GM19438 (cell line): ENCODE measurements around the gene PTPRM.

ENCODE experiments used
- ATAC-seq: cut with Tn5 transposase; IDR thresholded peaks from one replicate; pipeline ENCODE4 v1.9.1; 2021; ENCODE audit warnings: low read depth; ENCODE audit not compliant: unreplicated experiment

The PTPRM gene

DNA sequence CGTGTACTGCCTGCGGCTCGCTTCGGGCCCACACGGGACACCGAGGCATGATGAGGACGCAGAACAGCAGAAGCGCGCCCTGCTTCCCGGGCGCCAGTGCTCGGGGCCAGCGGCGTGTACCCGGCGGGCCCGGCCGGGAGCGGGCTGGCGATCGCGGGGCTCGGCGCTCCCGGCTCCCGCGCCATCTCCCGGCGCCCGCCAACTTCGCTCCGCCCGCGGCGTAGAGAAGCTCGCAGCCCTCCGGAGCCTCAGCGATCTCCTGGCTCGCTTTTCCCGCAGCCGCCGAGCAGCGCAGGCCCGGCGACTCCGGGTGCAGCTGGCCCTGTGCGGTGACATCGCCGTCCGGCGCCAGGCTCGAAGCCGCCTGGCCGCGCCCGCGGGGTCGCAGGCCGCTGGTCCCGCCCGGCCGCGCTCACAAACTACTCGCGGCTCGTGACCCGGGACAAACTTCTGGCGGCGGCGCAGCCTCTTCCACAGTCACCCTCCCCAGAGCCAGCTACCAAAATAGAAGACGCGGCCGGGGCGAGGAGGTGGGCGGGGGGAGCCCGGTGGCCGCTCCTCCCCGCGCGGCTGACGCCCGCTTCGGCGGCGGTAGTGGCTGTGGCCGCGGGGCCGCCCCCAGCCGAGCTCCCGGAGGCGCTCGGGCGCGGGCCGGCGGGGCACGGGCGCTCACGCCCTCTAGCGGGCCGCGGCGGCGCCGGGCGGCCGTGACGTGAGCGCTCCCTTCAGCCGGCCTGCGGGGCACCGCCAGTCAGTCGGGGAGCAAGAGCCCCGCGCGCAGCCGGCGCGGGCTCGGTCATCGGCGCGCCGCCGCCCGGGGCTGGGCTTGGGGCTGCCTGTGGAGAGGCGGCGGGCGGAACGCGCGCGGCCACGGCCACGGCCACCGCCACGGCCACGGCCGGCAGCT lies at the start of gene PTPRM:
PTPRM (plus strand) TSS at position 750 of the 907 bp plus-strand sequence. CDS start 503 bp downstream, outside the sequence.
- ATAC-seq, result peak; percentile 91

DNA sequence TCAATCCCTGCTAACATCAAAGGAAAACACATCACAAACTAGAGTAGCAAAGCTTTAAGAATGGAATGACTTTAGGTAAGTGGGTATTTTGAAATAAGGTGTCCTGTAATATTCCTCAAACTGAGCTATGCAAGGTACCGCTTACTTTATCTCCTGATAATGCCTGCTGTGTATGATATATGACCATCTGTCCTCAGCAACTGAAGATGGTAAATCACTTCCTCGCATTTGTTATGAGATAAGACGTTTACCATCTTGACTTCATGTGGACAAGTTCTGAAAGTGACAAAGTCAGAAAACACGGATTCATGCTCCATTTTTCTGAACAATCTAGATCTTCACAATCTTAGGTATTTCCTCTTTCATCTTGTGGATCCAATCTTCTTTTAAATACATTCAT lies 49.3 kb upstream of the PTPRM start:
- ATAC-seq, result no peak

DNA sequence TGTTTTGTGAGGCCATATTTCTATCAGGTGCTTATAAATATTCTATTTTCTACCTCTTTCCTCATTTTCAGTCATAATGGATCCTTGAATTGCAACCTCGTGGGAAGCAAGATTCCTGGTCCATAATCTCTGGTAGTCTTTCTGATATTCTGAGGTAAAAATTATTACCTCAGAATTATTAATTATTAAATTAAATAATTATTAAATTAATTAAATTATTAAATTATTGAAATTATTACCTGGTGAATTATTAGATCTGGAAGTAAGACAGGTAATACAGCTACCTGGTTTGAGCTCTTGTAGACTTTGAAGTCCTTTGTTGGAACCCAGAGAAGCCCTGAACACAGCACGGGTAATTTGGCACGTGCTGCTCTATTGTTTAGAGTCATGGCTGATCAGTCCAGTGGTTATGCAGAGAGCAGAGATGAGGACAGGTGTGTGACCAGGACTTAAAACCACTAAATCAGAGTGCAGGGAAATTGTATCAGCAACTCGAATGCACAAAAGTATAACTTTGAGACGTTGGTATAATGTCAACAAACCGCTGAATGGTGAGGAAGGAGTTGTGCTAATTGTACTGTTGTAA lies 46.8 kb upstream of the PTPRM start:
- no peak for ATAC-seq

DNA sequence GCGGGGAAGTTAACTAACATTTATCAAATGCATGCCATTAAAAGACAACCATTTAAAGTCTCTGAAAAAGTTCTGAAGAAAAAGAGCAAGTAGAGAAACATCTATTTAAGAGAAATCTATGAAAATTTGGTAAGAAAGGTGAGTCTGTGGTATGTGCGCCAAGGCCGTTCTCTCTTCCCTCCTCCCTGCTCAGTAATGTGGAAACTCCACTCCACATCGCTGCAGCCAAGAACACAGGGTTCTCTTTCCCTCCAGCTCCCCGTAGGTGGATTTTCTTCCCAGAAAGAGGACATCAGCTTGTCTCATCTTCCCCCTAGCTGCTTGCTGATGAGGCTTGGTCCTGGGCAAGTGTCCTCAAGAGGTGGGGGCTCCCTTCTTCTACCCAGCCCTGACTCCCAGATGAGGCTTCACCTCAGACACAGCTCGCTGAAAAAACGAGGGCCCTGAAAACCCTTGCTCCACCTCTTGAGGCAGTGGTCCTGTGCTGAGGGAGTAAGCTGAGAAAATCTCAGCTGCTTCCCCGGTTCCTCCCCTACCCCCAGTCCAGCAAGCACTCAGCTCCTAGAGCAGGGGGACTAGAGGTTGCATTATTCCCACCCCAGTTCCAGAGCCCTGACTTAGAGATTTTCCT lies 45.8 kb upstream of the PTPRM start:
- ATAC-seq, result no peak

DNA sequence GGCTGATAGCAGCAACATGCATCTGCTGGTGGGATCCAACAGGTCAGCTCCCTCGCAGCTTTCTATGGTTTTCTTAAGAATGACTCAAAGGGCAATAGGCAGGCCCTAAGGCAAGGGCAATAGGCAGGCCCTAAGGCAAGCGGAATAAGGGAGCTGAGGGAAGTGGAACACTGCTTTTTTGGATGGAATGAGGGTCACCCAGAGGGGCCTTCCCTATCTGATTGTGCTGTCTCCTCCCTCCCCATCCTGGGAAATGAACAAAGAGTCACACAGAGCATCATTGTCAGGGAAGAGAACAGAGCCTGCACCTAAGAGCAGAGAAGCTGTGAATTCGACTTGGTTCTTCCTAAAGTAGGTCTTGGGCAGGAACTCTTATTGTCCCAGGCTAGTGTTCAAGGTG lies 43.3 kb upstream of the PTPRM start:
- ATAC-seq, result no peak

DNA sequence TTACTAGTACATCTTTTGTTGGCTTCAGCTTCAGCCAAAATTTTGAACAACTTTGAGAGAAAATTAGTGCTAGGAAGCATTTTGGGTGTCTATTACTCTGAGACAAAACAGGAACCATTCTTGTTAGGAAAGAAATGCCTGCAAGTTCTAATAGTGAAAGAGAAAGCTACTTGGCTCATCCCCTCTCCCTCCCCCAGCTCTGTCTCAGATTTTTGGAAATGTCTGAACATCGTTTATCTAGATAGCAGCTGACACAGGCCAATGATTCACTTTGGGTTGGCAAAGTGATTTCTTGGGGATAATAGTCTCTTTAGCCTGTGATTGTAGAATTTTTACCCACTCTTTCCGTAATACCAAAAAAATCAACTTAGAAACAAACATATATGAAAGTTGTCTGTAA lies 42.3 kb upstream of the PTPRM start:
- no peak for ATAC-seq

DNA sequence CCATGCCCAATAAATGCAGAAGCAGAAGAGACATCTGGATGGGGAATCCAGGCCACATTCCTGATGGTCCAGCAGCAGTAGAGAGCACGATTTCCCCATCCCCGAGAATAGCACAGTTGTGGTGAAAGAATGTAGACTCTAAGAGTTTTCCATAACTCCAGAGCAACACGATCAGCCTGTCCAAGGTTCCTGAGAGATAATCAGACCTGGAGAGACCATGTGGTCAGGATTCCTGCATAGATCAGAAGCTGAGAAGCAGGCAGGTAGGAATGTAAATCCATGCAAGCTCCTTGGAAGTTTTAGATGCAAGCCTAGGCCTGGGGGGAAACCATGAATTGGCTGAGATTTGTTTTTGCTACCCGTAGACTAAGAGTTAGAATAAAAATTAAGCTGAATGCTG lies 34.2 kb upstream of the PTPRM start:
- no peak for ATAC-seq

DNA sequence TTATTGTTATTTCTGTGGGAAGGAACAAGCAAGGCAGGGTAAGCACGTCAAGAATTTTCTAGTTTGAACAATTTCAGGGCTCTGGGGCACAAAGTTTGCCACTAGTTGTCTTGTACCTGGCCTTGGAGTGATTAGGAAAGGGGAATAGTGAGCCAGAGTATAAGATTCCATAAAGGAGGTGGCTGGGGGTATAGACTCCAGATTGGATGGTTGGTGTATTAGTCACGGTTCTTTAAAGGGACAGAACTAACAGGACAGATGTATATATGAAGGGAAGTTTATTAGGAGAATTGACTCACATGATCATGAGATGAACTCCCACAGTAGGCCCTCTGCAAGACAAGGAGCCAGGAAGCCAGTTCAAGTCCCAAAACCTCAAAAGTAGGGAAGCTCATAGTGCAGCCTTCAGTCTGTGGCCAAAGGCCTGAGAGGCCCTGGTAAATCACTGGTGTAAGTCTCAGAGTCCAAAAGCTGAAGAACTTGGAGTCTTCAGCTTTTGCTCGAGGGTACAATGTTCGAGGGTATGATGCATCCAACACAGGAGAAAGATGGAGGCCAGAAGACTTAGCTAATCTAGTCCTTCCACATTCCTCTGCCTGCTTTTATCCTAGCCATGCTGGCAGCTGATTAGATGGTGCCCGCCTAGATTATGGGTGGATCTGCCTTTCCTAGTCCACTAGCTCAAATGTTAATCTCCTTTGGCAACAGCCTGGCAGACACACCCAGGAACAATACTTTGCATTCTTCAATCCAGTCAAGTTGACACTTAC lies 31.5 kb upstream of the PTPRM start:
- no peak for ATAC-seq

DNA sequence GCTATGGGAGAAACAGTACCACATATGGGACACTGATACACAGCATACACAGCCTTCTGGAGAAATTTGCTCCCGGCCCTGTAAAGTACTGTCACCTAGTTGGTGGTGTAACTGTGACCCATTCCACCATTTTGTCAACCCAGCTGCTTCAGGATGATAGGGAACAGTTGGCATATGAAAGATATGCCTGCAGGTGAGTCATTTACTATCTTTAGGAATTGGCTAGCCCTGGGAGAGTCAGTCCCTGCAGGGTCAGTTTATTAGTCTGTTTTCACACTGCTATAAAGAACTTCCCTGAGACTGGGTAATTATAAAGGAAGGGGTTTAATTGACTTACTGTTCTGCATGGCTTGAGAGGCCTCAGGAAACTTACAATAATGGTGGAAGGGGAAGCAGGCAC lies 30.0 kb upstream of the PTPRM start:
- ATAC-seq, result no peak

DNA sequence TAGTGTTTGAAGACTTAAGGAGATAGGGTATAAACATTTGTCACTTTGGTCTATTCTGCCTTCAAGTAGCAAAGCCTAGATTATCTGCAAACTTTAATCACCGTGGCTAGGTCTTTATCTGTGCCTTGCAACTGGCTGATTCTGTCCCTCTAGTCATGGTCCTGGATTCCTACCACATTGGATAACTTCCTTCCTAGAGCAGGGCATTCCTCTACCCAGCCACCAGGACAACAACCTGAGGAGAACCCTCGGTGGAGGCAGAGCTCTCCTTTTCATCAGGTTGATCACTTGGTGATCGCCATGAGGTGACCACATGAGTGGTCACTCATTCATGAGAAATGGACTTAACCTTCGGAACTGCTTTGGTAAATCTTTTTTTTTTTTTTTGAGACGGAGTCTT lies 25.3 kb upstream of the PTPRM start:
- ATAC-seq, result no peak

DNA sequence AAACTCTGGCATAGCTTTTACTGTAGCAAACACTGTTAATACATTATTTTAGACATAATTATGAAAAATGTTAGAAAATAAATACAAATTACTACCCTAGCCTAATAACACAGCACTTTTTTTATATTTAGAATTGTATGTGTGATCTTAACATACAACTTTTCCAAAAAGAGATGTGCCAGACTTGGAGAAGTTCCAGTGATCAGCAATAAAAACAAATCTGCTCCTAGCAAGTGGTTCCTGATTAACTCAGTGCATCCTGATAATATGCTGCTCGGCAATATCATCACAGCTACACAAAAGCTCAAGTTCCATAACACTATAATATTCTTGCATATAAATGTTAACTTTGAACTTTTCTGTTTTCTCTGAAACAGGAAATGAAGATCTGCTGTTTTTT lies 22.4 kb upstream of the PTPRM start:
- no peak for ATAC-seq

DNA sequence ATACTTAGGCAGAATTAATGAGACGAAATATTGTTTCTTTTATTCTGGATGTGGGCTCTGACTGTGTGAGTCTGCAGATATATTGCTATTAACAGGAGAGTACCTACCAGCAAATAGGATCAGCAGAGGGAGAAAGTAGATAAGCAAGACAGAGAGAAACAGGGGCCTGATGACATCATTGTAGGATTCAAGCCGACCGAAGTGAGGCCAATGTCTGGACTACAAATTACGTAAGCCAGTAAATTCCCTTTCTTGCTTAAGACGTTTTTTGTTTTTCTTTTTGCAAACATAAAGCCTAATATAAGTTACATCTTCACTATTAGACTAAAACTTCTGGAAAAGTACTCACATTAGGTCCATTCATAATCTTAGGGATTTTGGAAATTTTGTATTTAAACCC lies 21.4 kb upstream of the PTPRM start:
- ATAC-seq, result no peak

DNA sequence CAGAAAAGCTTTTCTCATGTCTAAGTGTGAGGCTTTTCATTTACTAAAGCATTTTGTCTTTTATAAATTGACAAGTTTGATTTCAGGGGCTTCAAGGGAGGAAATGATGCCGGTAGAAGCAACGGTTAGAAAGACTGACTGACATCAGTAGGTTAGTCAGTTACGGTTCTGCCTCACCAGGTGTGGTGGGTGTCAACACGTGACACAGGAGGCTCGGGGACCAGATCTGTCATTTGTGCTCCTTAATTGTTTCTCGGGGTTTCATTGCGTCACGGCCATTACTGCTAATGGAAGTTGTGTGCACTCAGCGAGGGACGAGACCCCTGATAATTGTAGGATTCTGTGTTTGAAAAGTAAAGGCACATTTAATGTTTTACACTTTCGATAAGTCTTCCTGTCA lies 18.9 kb upstream of the PTPRM start:
- no peak for ATAC-seq

DNA sequence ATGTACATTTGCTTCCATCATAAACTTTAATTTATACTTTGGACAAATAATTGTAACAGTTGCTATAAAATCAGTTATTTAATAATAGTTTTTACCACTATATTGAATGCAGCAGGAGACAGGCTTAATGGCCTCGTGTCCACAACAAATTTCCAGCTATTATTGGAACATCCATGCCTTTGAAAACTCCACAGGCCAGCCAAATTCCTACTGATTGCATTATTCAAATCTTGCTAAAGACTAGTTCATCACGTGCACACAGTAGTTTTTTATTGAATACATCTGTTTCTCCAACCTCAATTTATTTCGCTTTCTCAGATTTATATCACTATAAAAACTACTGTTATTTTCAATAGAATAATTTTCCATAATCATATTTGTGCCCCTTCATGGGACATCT lies 18.4 kb upstream of the PTPRM start:
- ATAC-seq, result no peak

DNA sequence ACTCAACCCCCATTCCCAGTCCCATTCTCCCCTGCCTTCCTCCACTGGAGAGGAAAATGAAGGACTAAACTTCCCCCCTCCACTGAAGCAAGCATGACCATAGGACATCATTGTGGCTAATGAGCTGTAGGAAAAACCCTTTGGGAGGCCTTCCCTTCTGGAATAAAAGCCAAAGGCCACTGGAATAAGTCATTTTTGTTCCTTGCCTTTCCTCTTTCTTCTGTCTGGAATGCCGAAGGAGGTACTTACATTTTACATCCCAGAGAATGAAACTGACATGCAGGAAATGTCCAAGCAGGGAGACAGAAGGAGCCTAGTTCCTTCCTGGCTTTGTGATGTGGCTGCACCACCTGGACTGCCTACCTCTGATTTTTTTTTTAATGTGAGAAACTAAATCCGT lies 9.1 kb upstream of the PTPRM start:
- no peak for ATAC-seq

DNA sequence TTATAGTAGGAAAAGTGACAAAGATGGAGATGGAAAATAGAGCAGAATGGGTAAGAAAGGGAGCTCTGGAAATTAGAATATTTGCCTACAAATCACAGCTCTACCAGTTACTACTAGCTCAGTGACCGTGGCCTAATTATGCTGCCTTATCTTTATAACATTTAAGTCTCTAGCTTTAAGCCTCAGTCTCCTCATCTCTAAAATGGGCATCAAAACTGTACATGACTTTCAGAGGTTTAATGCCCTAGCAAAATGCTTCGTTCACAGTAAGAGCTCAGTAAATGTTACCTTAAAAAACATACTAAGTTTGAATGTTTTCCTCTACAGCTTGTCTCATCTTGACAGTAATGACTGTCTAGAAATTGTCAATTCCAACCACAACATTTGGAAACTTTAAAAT lies 8.3 kb upstream of the PTPRM start:
- ATAC-seq, result no peak

DNA sequence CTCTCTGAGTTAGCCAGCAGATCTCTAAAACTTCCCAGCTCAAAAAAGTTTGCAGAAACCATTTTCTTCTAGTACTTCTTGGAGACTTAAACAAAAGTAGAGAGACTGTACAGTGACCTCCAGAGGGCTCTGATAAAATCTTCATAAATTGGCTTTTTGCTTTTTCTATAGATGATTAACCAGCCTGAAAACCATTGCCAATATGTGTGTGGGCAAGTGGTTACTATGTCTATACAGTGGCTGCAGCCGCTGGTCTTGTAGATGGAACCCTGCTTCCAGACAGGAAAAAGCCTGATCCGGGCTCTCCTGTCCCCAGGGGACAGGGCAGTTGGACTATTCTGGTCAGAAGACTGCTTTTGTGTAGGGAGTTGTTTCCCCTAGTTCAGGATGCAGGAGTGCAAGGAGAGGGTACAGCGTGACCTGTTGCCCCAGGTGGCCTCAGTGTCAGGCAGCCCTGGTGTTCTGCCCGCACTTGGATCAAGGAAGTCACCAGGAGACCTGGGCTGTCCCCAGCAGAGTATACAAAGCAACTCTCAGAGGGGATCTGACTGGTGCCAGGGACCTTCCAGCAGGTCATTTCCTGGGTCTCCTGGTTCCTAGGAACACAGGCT lies 7.3 kb upstream of the PTPRM start:
- ATAC-seq, result no peak

DNA sequence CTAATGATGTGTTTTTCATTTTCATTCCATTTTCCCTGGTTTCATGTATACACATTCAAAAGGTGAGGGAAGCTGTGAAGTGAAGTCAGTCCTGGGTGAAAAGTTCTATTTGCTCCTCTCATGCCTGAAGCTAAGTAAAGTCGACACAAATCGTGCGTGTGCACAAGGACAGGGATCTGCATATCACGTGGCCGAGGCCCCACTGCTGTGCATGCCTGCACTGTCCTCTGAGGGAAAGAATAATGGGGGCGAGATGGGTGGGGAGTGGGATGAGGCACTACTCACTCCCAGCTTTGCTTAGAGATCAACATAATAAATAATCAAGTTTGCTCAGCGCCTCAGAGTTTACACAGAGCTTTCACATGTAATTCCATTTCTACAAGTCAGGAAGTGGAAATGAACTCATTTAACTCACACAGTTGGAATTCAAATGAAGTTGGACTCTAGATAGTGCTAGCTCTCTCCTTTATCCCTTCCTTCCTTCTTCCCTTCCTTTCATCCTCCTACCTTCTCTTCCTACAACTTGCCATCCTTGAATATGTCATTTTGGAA lies 5.1 kb upstream of the PTPRM start:
- no peak for ATAC-seq

DNA sequence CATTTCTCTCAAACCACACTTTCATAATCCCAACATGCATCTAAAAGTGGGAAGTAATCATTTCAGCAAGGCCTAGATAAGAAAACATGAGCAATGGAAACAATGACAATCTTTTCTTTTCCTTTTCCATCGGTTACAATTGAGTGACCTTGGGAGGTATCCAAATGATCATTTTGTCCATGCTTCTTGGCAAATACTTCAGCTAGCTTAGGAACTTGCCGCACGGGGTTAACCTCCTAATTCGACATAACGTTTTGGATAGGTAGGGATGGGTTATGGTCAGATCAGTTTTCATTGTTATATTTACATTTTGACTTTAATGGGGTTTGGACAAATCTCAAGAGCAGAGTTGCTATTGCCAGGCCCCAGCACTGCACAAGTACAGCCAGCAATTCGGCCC lies 4.6 kb upstream of the PTPRM start:
- ATAC-seq, result no peak

DNA sequence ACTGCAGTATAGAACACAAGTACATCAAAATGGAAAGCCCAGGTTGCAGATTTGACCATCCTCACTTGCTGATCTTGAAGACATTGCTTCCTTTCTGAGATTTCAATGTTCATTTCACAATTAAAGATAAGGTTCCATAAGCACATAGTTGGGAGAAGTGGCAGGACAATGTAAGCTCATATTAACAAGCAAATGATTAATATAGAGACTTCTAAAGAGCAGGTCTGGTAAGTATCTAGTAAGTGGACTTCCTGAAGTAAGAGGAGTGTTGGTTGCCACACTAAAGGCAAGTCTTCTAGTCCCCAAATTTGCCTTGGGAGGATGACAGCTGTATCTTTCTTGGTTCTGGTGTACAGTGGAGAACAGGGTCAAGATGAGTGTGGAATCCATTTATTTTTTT lies 1.4 kb upstream of the PTPRM start:
- ATAC-seq, result no peak

DNA sequence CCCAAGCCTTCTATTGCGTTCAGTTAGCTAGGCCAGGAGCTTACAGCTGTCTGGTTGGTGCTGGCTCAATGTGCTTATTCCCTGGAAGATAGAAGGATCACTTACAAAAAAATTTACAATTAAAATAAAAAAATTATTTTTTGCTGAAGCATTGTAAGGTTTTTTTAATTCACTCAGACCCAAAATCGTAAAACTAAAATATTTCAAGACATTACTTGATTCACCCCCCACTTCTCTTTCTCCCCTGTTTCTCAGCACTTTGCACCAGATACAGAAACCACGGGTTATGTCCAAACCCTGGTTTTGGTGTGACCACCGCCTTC lies 911 bp upstream of the PTPRM start:
- no peak for ATAC-seq
